NB4 (cell line): ENCODE measurements around the gene MEI1.

Experiments
- DNase-seq: peaks from one replicate; pipeline ENCODE4 v3.0.0; 2010; ENCODE audit warnings: low read depth
- H3K4me3 ChIP-seq: one replicate; pipeline ENCODE4 v1.5.1; 2011; ENCODE audit warnings: mild to moderate bottlenecking, low read depth, low read length, moderate library complexity
- MAX ChIP-seq: IDR thresholded peaks from 2 replicates; pipeline ENCODE4 v1.6.1; 2011; ENCODE audit warnings: low read depth, low read length
- MYC ChIP-seq: IDR thresholded peaks from 2 replicates; pipeline ENCODE4 v1.6.1; 2011; ENCODE audit warnings: low read depth, low read length
- POLR2A ChIP-seq: IDR thresholded peaks from 2 replicates; pipeline ENCODE4 v1.6.1; 2011; ENCODE audit warnings: mild to moderate bottlenecking; ENCODE audit not compliant: insufficient read length; ENCODE audit errors: extremely low read depth
- TF ChIP-seq, protein P1 (sequence below): IDR thresholded peaks from one replicate; pipeline ENCODE4 v1.5.1; 2012; ENCODE audit warnings: low read depth, low read length

MEI1 gene

DNA sequence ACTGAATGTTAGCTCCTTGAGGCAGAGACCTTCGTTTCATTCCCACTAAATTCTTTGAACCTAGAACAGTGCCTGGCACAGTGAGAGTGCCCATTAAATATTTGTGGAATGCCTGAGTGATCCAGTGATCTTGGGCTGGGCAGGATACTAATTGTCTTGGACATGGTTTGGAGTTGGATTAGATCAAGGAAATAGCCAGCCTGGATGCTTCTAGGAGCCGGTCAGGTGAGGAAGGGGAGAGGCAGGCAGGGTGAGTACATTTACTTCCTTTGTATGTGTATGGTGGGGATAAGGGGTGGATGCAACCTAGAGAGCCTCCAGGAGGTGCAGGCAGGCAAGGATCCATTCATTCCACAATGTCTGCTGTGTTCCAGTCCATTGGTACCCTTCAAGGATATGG lies 137.2 kb downstream of the MEI1 start:
- no peak overlapping the region for H3K4me3 ChIP-seq

DNA sequence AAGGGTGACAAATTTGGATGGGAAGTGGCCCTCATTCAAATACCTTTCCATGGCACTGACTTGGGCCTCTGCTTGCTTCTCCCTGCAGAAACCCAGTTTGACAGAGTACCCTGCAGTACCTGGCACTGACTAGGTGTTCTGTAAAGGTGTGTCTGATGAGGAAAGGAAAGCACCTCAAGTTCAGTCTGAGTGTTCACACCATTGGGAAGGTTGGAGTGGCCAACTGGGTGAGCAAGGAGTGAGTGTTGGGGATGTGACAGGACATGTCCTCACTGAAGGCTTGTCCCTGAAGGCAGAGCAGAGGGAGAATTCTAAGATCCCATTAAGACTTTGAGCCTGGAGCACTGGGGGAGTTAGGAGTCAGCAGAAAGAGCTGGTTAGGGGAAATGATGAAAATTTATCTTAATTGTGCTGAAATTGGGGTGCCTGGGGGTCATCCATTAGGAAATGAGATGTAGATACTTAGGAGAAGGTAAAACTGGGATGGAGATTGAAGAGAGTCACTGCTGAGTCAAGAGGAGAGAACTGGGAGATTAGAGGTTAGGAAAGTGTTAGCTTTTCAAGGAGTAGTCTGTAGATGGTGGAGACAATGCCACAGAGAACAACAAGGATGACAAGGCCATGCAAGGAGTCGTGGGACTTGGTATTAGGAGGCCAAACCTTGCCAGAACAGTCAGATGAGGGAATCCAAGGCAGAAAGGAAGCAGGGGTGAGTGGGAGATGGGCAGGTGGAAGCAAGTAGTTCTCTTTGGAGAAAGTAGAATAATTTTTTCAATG lies 139.7 kb downstream of the MEI1 start:
- no peak overlapping the region for H3K4me3 ChIP-seq
- TF ChIP-seq, protein P1, sequence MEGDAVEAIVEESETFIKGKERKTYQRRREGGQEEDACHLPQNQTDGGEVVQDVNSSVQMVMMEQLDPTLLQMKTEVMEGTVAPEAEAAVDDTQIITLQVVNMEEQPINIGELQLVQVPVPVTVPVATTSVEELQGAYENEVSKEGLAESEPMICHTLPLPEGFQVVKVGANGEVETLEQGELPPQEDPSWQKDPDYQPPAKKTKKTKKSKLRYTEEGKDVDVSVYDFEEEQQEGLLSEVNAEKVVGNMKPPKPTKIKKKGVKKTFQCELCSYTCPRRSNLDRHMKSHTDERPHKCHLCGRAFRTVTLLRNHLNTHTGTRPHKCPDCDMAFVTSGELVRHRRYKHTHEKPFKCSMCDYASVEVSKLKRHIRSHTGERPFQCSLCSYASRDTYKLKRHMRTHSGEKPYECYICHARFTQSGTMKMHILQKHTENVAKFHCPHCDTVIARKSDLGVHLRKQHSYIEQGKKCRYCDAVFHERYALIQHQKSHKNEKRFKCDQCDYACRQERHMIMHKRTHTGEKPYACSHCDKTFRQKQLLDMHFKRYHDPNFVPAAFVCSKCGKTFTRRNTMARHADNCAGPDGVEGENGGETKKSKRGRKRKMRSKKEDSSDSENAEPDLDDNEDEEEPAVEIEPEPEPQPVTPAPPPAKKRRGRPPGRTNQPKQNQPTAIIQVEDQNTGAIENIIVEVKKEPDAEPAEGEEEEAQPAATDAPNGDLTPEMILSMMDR, result no peak
- no peak for TF ChIP-seq POLR2A
- TF ChIP-seq MAX, result no peak
- TF ChIP-seq MYC, result no peak
- DNase-seq, result no peak

More for the DNA sequence above, 137.2 kb downstream of the MEI1 start:
- DNase-seq, result no peak
- no peak for TF ChIP-seq POLR2A
- no peak for TF ChIP-seq MYC
- no peak for TF ChIP-seq MAX
- TF ChIP-seq, protein P1, result no peak

- no peak for DNase-seq
- no peak overlapping the region for H3K4me3 ChIP-seq
- no peak for TF ChIP-seq POLR2A
- no peak for TF ChIP-seq MAX
- TF ChIP-seq MYC, result no peak
- TF ChIP-seq, protein P1, result no peak
Observed at GRCh38 chr22:41840216-41840615, 140.9 kb downstream of the MEI1 start.

DNA sequence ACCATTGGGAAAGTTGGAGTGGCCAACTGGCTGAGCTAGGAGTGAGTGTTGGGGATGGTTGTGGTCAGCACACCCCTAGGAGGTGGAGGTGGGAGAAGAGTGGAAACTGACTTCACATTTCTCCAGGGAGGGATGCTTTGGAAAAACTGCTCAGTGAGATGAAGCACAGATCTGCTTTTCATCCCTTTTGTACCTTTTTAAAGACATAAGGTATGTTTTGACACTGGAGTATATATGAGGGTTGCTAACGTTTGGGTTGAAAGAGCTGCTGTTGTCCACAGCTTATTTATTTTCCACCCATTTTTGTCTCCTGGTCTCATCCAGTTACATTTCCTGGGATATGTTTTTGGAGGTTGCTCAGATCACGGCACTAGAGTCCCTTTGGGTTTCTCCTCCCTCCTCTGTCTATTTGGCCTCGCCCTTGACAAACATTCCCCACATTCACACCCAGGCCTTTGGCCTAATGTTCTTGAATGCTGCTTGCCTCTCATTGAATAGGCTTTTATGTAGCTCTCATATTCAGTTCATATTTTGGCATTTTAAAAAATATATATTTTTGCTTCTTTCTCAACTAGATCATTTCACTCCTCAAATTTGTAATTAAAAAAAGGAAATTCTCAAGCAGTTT lies 141.9 kb downstream of the MEI1 start:
- H3K4me3 ChIP-seq, result no peak overlapping the region
- DNase-seq, result no peak
- TF ChIP-seq POLR2A, result no peak
- no peak for TF ChIP-seq MYC
- TF ChIP-seq, protein P1, result no peak
- TF ChIP-seq MAX, result no peak

DNA sequence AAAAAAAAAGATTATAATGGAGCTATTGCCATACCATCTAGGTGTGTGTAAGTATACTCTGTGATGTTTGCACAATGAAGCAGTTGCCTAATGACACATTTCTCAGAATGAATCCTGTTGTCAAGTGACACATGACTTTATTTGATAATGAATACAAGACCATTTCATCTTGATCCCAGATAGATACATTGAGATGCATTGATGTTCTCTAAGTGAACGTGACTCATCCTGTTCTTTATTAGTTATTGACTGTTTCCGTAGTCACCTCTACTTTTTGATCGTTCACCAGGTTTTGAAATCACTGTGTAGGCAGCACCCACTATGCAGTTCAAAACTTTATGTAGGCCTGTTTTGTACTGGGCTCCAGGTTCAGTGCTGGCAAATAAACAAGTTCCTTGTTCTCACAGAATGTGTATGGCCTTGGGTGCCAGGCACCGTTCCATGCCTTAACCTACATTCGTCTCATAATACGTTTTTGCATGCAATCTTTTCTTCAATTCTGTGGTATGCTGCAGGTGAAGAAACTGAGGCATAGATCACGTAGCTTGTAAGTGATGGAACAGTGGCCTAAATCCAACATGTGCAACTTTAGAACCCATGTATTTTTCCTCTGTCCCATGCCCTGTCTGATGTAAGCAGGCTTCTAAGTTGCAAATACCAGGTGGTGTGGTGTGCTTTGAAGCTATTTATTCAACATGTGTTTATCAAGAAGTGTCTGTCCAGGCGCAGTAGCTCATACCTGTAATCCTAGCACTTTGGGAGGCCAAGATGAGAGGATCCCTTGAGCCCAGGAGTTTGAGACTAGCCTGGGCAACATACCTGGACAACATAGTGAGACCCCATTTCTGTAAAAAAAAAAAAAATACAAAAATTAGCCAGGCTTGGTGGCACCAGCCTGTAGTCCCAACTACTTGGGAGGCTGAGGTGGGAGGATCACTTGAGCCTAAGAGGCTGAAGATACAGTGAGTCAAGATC lies 144.0 kb downstream of the MEI1 start:
- no peak for DNase-seq
- H3K4me3 ChIP-seq, result no peak overlapping the region
- TF ChIP-seq, protein P1, result no peak
- no peak for TF ChIP-seq POLR2A
- no peak for TF ChIP-seq MAX
- no peak for TF ChIP-seq MYC
